HepG2 (cell line): ENCODE results near the gene PALM2AKAP2. TPM values are rescaled to one million over a fixed set of nuclear protein-coding genes. Genes with fewer than 3 reads are reported as not detected.

Source experiments
- ATAC-seq: fragments of 200-7000 bp; cut with Tn5 transposase; 3 replicates; pipeline ENCODE4 v1.9.1; 2020; ENCODE audit warnings: mild to moderate bottlenecking, moderate library complexity
- BruUV-seq: library from RNA; stranded (reverse); fragments of 400-500 nt; replicated peaks from 2 replicates; lab custom pipeline; 2021; lab: Mats Ljungman, UMichigan
- CTCF ChIA-PET: fragments of 300-600 bp; formaldehyde crosslinking; extraction: SDS; loops from one replicate; lab custom pipeline; 2021; ENCODE audit warnings: low total read pairs, inconsistent platforms, low intra/inter-chr PET ratio; lab: Yijun Ruan, JAX
- POLR2A ChIA-PET: fragments of 350-600 bp; sonication (Branson Sonifier 250); formaldehyde crosslinking; loops from one replicate; lab custom pipeline; 2020; ENCODE audit warnings: antibody characterized with exemption, inconsistent platforms; lab: Yijun Ruan, JAX
- DNase-seq: peaks from one replicate; pipeline ENCODE4 v3.0.0-alpha.2; 2015; ENCODE audit warnings: low spot score
- FAIRE-seq: peaks from 3 replicates; lab custom pipeline; 2011; peaks lifted over from hg19 to GRCh38; lab: Jason Lieb, UNC
- H2AFZ ChIP-seq: one replicate; pipeline ENCODE4 v1.6.1; 2011; ENCODE audit warnings: low read length, inconsistent platforms
- H3K27ac ChIP-seq: fragments of 300-600 bp; 3 replicates; pipeline ENCODE4 v1.8.0; 2011; ENCODE audit warnings: mixed run types, mild to moderate bottlenecking, mixed read lengths, low read length, inconsistent platforms; ENCODE audit not compliant: insufficient read depth; ENCODE audit errors: extremely low read length
- H3K27me3 ChIP-seq, 2 experiments: fragments of 200-600 bp in 1 of 2; 2 replicates in 1 of 2; 3 replicates in 1 of 2; pipeline versions ENCODE4 v1.6.0 to v1.8.0; 2011; ENCODE audit warnings: low read length in 2 of 2, mild to moderate bottlenecking in 2 of 2, moderate library complexity in 2 of 2, inconsistent platforms in 1 of 2; ENCODE audit not compliant: insufficient read depth in 2 of 2, control insufficient read depth in 1 of 2
- H3K36me3 ChIP-seq, 2 experiments: fragments of 200-600 bp in 1 of 2; replicated peaks in 1 of 2; 2 replicates in 1 of 2; 3 replicates in 1 of 2; pipeline versions ENCODE4 v1.5.1 to v1.8.0; 2011; ENCODE audit warnings: low read length in 2 of 2, inconsistent platforms in 1 of 2; ENCODE audit not compliant: insufficient read depth in 2 of 2, control insufficient read depth in 1 of 2
- H3K4me1 ChIP-seq: 2 replicates; pipeline ENCODE4 v1.5.1; 2012; ENCODE audit warnings: low read length, inconsistent platforms; ENCODE audit not compliant: insufficient read depth
- H3K4me2 ChIP-seq: 2 replicates; pipeline ENCODE4 v1.6.0; 2011; ENCODE audit warnings: low read depth, low read length, inconsistent platforms
- H3K4me3 ChIP-seq, 3 experiments: fragments of 200-600 bp in 1 of 3; sonication (generic), shearing (Covaris generic) in 1 of 3; replicated peaks in 1 of 3; 2 replicates each; pipeline ENCODE4 v1.5.1; 2011 to 2016; ENCODE audit warnings: low read length in 3 of 3, inconsistent platforms in 2 of 3, low read depth in 2 of 3, mild to moderate bottlenecking in 2 of 3, control low read depth in 1 of 3, mixed read lengths in 1 of 3; ENCODE audit not compliant: insufficient read depth in 1 of 3
- H3K79me2 ChIP-seq: one replicate; pipeline ENCODE4 v1.6.1; 2011; ENCODE audit warnings: low read length, inconsistent platforms; ENCODE audit not compliant: insufficient read depth
- H3K9ac ChIP-seq: 2 replicates; pipeline ENCODE4 v1.6.0; 2011; ENCODE audit warnings: mild to moderate bottlenecking, low read depth, low read length, inconsistent platforms; ENCODE audit not compliant: insufficient read depth
- H3K9me3 ChIP-seq: 2 replicates; pipeline ENCODE4 v1.5.1; 2012; ENCODE audit warnings: mild to moderate bottlenecking, low read length
- H4K20me1 ChIP-seq: 2 replicates; pipeline ENCODE4 v1.6.0; 2011; ENCODE audit warnings: inconsistent platforms, mild to moderate bottlenecking, low read length, moderate library complexity; ENCODE audit not compliant: insufficient read depth
- FOSL2 ChIP-seq: sonication (generic); formaldehyde crosslinking; IDR thresholded peaks from 2 replicates; pipeline ENCODE4 v1.4.0; 2020; ENCODE audit warnings: missing genetic modification reagents
- PRDM10 ChIP-seq: sonication (generic); formaldehyde crosslinking; IDR thresholded peaks from 2 replicates; pipeline ENCODE4 v1.4.0; 2020; ENCODE audit warnings: low read depth, missing genetic modification reagents
- TERF1 ChIP-seq: sonication (generic); formaldehyde crosslinking; IDR thresholded peaks from 2 replicates; pipeline ENCODE4 v1.8.0; 2022; ENCODE audit warnings: mild to moderate bottlenecking, missing genetic modification reagents, moderate library complexity
- WGBS: methylation state at CpG from one replicate; pipeline ENCODE4 v1.1.6; 2017; ENCODE audit warnings: low lambda C conversion rate; 5-methylcytosine and 5-hydroxymethylcytosine counted together
- in situ Hi-C: cut with HindIII; loops from 2 replicates; pipeline ENCODE4 v1.10.0; 2017; ENCODE audit warnings: low pct_unique_long_range_greater_than_20kb; ENCODE audit not compliant: extremely low pct_ligation_motif_present
- intact Hi-C: fragments of 100-400 bp; cut with micrococcal nuclease; formaldehyde crosslinking; loops from one replicate; pipeline ENCODE4 v1.10.0; 2022; ENCODE audit not compliant: unreplicated experiment
- polyA plus RNA-seq, 8 experiments: library from polyadenylated mRNA; depleted of rRNA in 3 of 8; stranded (reverse) in 7 of 8; unstranded in 1 of 8; fragments of >200 nt; fragmentation: Illumina TruSeq in 4 of 8; extraction: Trizol in 4 of 8; gene quantifications; 2 replicates each; pipeline versions ENCODE4 v1.2.1 to v1.2.3, GENCODE V29; 2011 to 2016; ENCODE audit warnings: low read depth in 4 of 8, missing spikeins in 1 of 8, mixed read lengths in 1 of 8; ENCODE audit not compliant: insufficient read depth in 1 of 8
- total RNA-seq, 5 experiments: library from RNA; depleted of rRNA; stranded (reverse); fragments of >200 nt; fragmentation: Illumina TruSeq; extraction: Trizol; gene quantifications; 2 replicates each; pipeline ENCODE4 v1.2.3, GENCODE V29; 2016; ENCODE audit warnings: low read depth in 1 of 5

PALM2AKAP2 gene
- total and polyA plus RNA-seq, 2 of the 13 experiments (the other 11 are each of a cell fraction or from before 2014, with no cell fraction given) = 0.25 to 1.8 TPM

- POLR2A ChIA-PET = no interaction called here
- DNase-seq = no peak
These were observed 13.1 kb downstream of the PALM2AKAP2 start for GRCh38 chr9:109792951-109793546.

More at GRCh38 chr9:109792951-109793546, 13.1 kb downstream of the PALM2AKAP2 start:
- no TSS peak for BruUV-seq
- H3K9me3 ChIP-seq = no peaks in the 10 kb centered on the region
- H3K9ac ChIP-seq = no peak overlapping the region
- WGBS = 49% methylated on average over 1 of the region's 1 CpG
- no peaks in the 10 kb centered on the region for H3K27me3 ChIP-seq
- CTCF ChIA-PET = no interaction called here
- TF ChIP-seq TERF1 (no peak), PRDM10 (CRISPR knock-in tag) (no peak), FOSL2 (CRISPR knock-in tag) (peak; percentile 47)
- H3K36me3 ChIP-seq = no peaks in the 10 kb centered on the region
- H3K4me1 ChIP-seq = peaks cover 14% of the 10 kb centered on the region
- FAIRE-seq (no peak), ATAC-seq (peak; percentile 57)
- H2AFZ ChIP-seq = no peak overlapping the region
- in situ Hi-C loops = no loop called here
- no peak overlapping the region for H3K4me3 ChIP-seq
- H3K4me2 ChIP-seq = no peak overlapping the region
- no peak overlapping the region for H3K27ac ChIP-seq
- H3K79me2 ChIP-seq = no peaks in the 10 kb centered on the region
- H4K20me1 ChIP-seq = no peaks in the 10 kb centered on the region
- intact Hi-C loops = no loop called here
